DND-41 (cell line): Measurements from ENCODE around the gene DDX18.

ENCODE experiments used
- EZH2 ChIP-seq: IDR thresholded peaks from 3 replicates; pipeline ENCODE4 v1.6.1; 2012; ENCODE audit warnings: borderline replicate concordance, low read depth, mild to moderate bottlenecking, moderate library complexity, low read length, inconsistent platforms; ENCODE audit not compliant: severe bottlenecking
- TF ChIP-seq, protein P1 (sequence below): IDR thresholded peaks from 2 replicates; pipeline ENCODE4 v1.5.1; 2012; ENCODE audit warnings: borderline replicate concordance, low read length, moderate library complexity, mild to moderate bottlenecking; ENCODE audit not compliant: poor library complexity, severe bottlenecking; ENCODE audit errors: extremely low read depth

DNA sequence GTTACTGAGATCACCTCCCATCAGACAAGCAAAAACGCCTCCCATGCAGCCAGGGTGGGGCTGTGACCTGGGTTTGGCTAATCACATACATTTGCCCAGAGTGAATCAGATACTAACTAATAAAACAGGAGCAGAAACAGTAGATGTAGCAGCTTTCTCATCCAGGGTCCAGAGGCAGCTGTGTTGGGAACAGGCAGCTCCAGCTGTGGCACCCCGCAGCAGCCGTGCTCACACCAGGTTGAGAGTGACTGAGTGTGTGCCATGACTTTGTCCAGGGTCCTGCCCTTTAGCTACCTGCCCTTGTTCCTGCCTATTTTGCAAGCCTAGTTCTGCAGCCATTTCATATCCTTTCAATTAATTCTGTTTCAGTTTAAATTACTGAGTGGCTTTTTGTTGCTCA lies 20.5 kb downstream of the DDX18 start:
- no peak for TF ChIP-seq EZH2
- TF ChIP-seq, protein P1, sequence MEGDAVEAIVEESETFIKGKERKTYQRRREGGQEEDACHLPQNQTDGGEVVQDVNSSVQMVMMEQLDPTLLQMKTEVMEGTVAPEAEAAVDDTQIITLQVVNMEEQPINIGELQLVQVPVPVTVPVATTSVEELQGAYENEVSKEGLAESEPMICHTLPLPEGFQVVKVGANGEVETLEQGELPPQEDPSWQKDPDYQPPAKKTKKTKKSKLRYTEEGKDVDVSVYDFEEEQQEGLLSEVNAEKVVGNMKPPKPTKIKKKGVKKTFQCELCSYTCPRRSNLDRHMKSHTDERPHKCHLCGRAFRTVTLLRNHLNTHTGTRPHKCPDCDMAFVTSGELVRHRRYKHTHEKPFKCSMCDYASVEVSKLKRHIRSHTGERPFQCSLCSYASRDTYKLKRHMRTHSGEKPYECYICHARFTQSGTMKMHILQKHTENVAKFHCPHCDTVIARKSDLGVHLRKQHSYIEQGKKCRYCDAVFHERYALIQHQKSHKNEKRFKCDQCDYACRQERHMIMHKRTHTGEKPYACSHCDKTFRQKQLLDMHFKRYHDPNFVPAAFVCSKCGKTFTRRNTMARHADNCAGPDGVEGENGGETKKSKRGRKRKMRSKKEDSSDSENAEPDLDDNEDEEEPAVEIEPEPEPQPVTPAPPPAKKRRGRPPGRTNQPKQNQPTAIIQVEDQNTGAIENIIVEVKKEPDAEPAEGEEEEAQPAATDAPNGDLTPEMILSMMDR = no peak
